Measurements from ENCODE around the gene WFDC11. TPM values are rescaled to one million over a fixed set of nuclear protein-coding genes. Genes with fewer than 3 reads are reported as not detected.
"Not testable (repeated sequence)": the region's sequence is repeated elsewhere in the genome, so short reads cannot be mapped to it uniquely, and the experiment has no call there.

The WFDC11 gene
- polyA plus RNA-seq, 1 donor (not counting 4 experiments of a cell fraction or from before 2014, with no cell fraction given), result not detected

- no peak overlapping the region for H3K9ac ChIP-seq (ENCODE audit: control insufficient read depth, extremely low read depth, insufficient read depth, low read length)
- no peaks in the 10 kb centered on the region for H3K4me1 ChIP-seq (ENCODE audit: control insufficient read depth, extremely low read depth, insufficient read depth, low read length)
- no peaks in the 10 kb centered on the region for H3K9me1 ChIP-seq (ENCODE audit: control insufficient read depth, extremely low read depth, insufficient read depth, low read length)
- no peaks in the 10 kb centered on the region for H3K27me3 ChIP-seq (ENCODE audit: control insufficient read depth, extremely low read depth, insufficient read depth, low read length)
- FAIRE-seq, result no peak
- H3K27ac ChIP-seq (ENCODE audit: control insufficient read depth, insufficient read depth, low read length), result no peak overlapping the region
- no peaks in the 10 kb centered on the region for H3K36me3 ChIP-seq (ENCODE audit: control insufficient read depth in 2 of 2, extremely low read depth in 1 of 2, insufficient read depth in 2 of 2, low read length in 2 of 2)
- no peak for DNase-seq (ENCODE audit: low read depth, low spot score)
- dilution Hi-C loops (cut with MboI; ENCODE audit: extremely low pct_ligation_motif_present, low sequenced_read_pairs), result no loop called here
- no peak overlapping the region for H3K4me2 ChIP-seq (ENCODE audit: control insufficient read depth, extremely low read depth, insufficient read depth, low read depth, low read length)
- no peak for TF ChIP-seq EZH2 (IDR thresholded peaks at IDR 0.05; ENCODE audit: low read length)
- no peak for TF ChIP-seq CTCF (optimal IDR thresholded peaks at IDR 0.05 in 1 of 3, IDR thresholded peaks at IDR 0.05 in 1 of 3, conservative IDR thresholded peaks at IDR 0.05 in 1 of 3; ENCODE audit: extremely low read depth in 1 of 3, insufficient read depth in 2 of 3, low read length in 3 of 3)
- no peak overlapping the region for H2AFZ ChIP-seq (ENCODE audit: control insufficient read depth, low read length)
- H3K9me3 ChIP-seq (ENCODE audit: control insufficient read depth, low read depth, low read length), result no peaks in the 10 kb centered on the region
- H3K4me3 ChIP-seq (ENCODE audit: control insufficient read depth in 2 of 3, extremely low read depth in 1 of 3, insufficient read depth in 2 of 3, low read depth in 1 of 3, low read length in 3 of 3), result no peak overlapping the region
- H4K20me1 ChIP-seq (ENCODE audit: control insufficient read depth, extremely low read depth, insufficient read depth, low read length), result no peaks in the 10 kb centered on the region
- H3K79me2 ChIP-seq (ENCODE audit: control insufficient read depth, insufficient read depth, low read length), result no peaks in the 10 kb centered on the region
These were observed 23.2 kb downstream of the WFDC11 start for GRCh38 chr20:45646875-45647274.

- dilution Hi-C loops (cut with MboI; ENCODE audit: extremely low pct_ligation_motif_present, low sequenced_read_pairs); DNase-seq (ENCODE audit: low read depth, low spot score); FAIRE-seq; H3K36me3 ChIP-seq (ENCODE audit: control insufficient read depth in 2 of 2, extremely low read depth in 1 of 2, insufficient read depth in 2 of 2, low read length in 2 of 2); H3K9ac ChIP-seq (ENCODE audit: control insufficient read depth, extremely low read depth, insufficient read depth, low read length); H3K9me3 ChIP-seq (ENCODE audit: control insufficient read depth, low read depth, low read length); H2AFZ ChIP-seq (ENCODE audit: control insufficient read depth, low read length); H3K27me3 ChIP-seq (ENCODE audit: control insufficient read depth, extremely low read depth, insufficient read depth, low read length); H3K79me2 ChIP-seq (ENCODE audit: control insufficient read depth, insufficient read depth, low read length); H3K9me1 ChIP-seq (ENCODE audit: control insufficient read depth, extremely low read depth, insufficient read depth, low read length); H3K4me3 ChIP-seq (ENCODE audit: control insufficient read depth in 2 of 3, extremely low read depth in 1 of 3, insufficient read depth in 2 of 3, low read depth in 1 of 3, low read length in 3 of 3); H3K4me1 ChIP-seq (ENCODE audit: control insufficient read depth, extremely low read depth, insufficient read depth, low read length); H4K20me1 ChIP-seq (ENCODE audit: control insufficient read depth, extremely low read depth, insufficient read depth, low read length); H3K4me2 ChIP-seq (ENCODE audit: control insufficient read depth, extremely low read depth, insufficient read depth, low read depth, low read length); H3K27ac ChIP-seq (ENCODE audit: control insufficient read depth, insufficient read depth, low read length): not testable (repeated sequence)
These were observed 24.2 kb downstream of the WFDC11 start for GRCh38 chr20:45645869-45646268.

- H3K79me2 ChIP-seq (ENCODE audit: control insufficient read depth, insufficient read depth, low read length); DNase-seq (ENCODE audit: low read depth, low spot score); H3K4me2 ChIP-seq (ENCODE audit: control insufficient read depth, extremely low read depth, insufficient read depth, low read depth, low read length); H3K27me3 ChIP-seq (ENCODE audit: control insufficient read depth, extremely low read depth, insufficient read depth, low read length); H3K9ac ChIP-seq (ENCODE audit: control insufficient read depth, extremely low read depth, insufficient read depth, low read length); H2AFZ ChIP-seq (ENCODE audit: control insufficient read depth, low read length); H3K4me3 ChIP-seq (ENCODE audit: control insufficient read depth in 2 of 3, extremely low read depth in 1 of 3, insufficient read depth in 2 of 3, low read depth in 1 of 3, low read length in 3 of 3); H3K9me1 ChIP-seq (ENCODE audit: control insufficient read depth, extremely low read depth, insufficient read depth, low read length); H3K4me1 ChIP-seq (ENCODE audit: control insufficient read depth, extremely low read depth, insufficient read depth, low read length); H3K36me3 ChIP-seq (ENCODE audit: control insufficient read depth in 2 of 2, extremely low read depth in 1 of 2, insufficient read depth in 2 of 2, low read length in 2 of 2); H4K20me1 ChIP-seq (ENCODE audit: control insufficient read depth, extremely low read depth, insufficient read depth, low read length); H3K27ac ChIP-seq (ENCODE audit: control insufficient read depth, insufficient read depth, low read length); FAIRE-seq; H3K9me3 ChIP-seq (ENCODE audit: control insufficient read depth, low read depth, low read length); dilution Hi-C loops (cut with MboI; ENCODE audit: extremely low pct_ligation_motif_present, low sequenced_read_pairs): not testable (repeated sequence)
These were observed 29.0 kb downstream of the WFDC11 start for GRCh38 chr20:45641076-45641475.
